ENCODE data around the gene RBFOX2. TPM values are rescaled to one million over a fixed set of nuclear protein-coding genes. Genes with fewer than 3 reads are reported as not detected.

The RBFOX2 gene
- total RNA-seq, 4 donors from 2014 or later = 46.6 to 82.7 (median 62.1) TPM

- Histone ChIP-seq H3K9me3 (no peaks in the 10 kb centered on the region), H3K4me3 (no peak overlapping the region), H3K4me1 (peaks cover 13% of the 10 kb centered on the region), H3K36me3 (peaks cover 11% of the 10 kb centered on the region), H3K27me3 (no peaks in the 10 kb centered on the region), H3K27ac (no peak overlapping the region)
- 53% methylated on average over 7 of the region's 7 CpGs for WGBS
- no peak for DNase-seq (ENCODE audit: low spot score in 2 of 2)
- no peak for TF ChIP-seq CTCF (IDR thresholded peaks at IDR 0.05)
- no peak for TF ChIP-seq EP300 (IDR thresholded peaks at IDR 0.05)
- no peak for TF ChIP-seq POLR2AphosphoS5 (IDR thresholded peaks at IDR 0.05)
- no peak for TF ChIP-seq POLR2A (IDR thresholded peaks at IDR 0.05)
Measured at GRCh38 chr22:35733791-35734516, 294.7 kb downstream of the RBFOX2 start.

GRCh38 chr22:35733036-35733435 is 295.6 kb downstream of the RBFOX2 start:
- peaks cover 19% of the 10 kb centered on the region for H3K4me1 ChIP-seq
- DNase-seq (ENCODE audit: low spot score in 2 of 2) = no peak
- H3K4me3 ChIP-seq = no peak overlapping the region
- H3K27me3 ChIP-seq = no peaks in the 10 kb centered on the region
- peaks cover 2% of the 10 kb centered on the region for H3K36me3 ChIP-seq
- H3K9me3 ChIP-seq = no peaks in the 10 kb centered on the region
- TF ChIP-seq EP300 (IDR thresholded peaks at IDR 0.05) (no peak), POLR2A (IDR thresholded peaks at IDR 0.05) (no peak), CTCF (IDR thresholded peaks at IDR 0.05) (no peak), POLR2AphosphoS5 (IDR thresholded peaks at IDR 0.05) (no peak)
- H3K27ac ChIP-seq = no peak overlapping the region
- WGBS = 87% methylated on average over 9 of the region's 10 CpGs

DNA sequence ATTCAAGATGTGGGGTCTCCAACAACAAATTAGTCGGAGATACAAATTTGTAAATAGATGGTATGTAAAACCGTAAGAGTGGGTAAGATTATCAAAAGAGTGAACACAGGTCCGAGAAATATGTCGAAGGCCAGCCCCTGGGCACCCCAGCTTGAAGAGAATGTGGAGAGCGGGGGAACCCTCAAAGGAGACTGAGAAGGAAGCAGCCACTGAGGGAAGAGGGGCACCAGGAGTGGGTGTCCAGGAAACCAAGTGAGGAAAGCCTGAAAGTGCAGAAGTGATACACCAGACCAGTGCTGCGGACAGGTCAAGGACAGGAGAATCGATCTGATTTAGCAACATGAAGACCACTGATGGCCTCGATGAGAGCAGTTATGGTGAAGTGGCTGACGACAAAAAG is 296.5 kb downstream of the RBFOX2 start:
- Histone ChIP-seq H3K9me3 (no peaks in the 10 kb centered on the region), H3K36me3 (no peaks in the 10 kb centered on the region), H3K27me3 (no peaks in the 10 kb centered on the region), H3K4me1 (peaks cover 19% of the 10 kb centered on the region), H3K4me3 (no peak overlapping the region), H3K27ac (no peak overlapping the region)
- WGBS = 96% methylated on average over 9 of the region's 9 CpGs
- DNase-seq (ENCODE audit: low spot score in 2 of 2) = no peak
- no peak for TF ChIP-seq CTCF (IDR thresholded peaks at IDR 0.05)
- TF ChIP-seq POLR2AphosphoS5 (IDR thresholded peaks at IDR 0.05) = no peak
- no peak for TF ChIP-seq EP300 (IDR thresholded peaks at IDR 0.05)
- TF ChIP-seq POLR2A (IDR thresholded peaks at IDR 0.05) = no peak

- TF ChIP-seq EP300 (IDR thresholded peaks at IDR 0.05) (no peak), POLR2A (IDR thresholded peaks at IDR 0.05) (no peak), POLR2AphosphoS5 (IDR thresholded peaks at IDR 0.05) (no peak), CTCF (IDR thresholded peaks at IDR 0.05) (no peak)
- H3K4me3 ChIP-seq = no peak overlapping the region
- no peak overlapping the region for H3K27ac ChIP-seq
- 79% methylated on average over 9 of the region's 10 CpGs for WGBS
- no peak for DNase-seq (ENCODE audit: low spot score in 2 of 2)
- H3K9me3 ChIP-seq = no peaks in the 10 kb centered on the region
- no peaks in the 10 kb centered on the region for H3K36me3 ChIP-seq
- no peaks in the 10 kb centered on the region for H3K27me3 ChIP-seq
- H3K4me1 ChIP-seq = peaks cover 19% of the 10 kb centered on the region
Measured at GRCh38 chr22:35731321-35731720, 297.3 kb downstream of the RBFOX2 start.

- no peaks in the 10 kb centered on the region for H3K9me3 ChIP-seq
- H3K4me3 ChIP-seq = no peak overlapping the region
- peaks cover 16% of the 10 kb centered on the region for H3K4me1 ChIP-seq
- H3K36me3 ChIP-seq = no peaks in the 10 kb centered on the region
- 76% methylated on average over 2 of the region's 2 CpGs for WGBS
- no peak overlapping the region for H3K27ac ChIP-seq
- DNase-seq (ENCODE audit: low spot score in 2 of 2) = no peak
- no peaks in the 10 kb centered on the region for H3K27me3 ChIP-seq
- TF ChIP-seq EP300 (IDR thresholded peaks at IDR 0.05) = no peak
- no peak for TF ChIP-seq POLR2A (IDR thresholded peaks at IDR 0.05)
- no peak for TF ChIP-seq CTCF (IDR thresholded peaks at IDR 0.05)
- TF ChIP-seq POLR2AphosphoS5 (IDR thresholded peaks at IDR 0.05) = no peak
Measured at GRCh38 chr22:35729309-35729698, 299.3 kb downstream of the RBFOX2 start.
